GM19240 (cell line): ENCODE measurements around the gene IFT27.

Experiments used
- DNase-seq: peaks from one replicate; pipeline ENCODE4 v3.0.0; 2011; ENCODE audit warnings: low spot score; ENCODE audit not compliant: insufficient read length

Gene IFT27

GRCh38 chr22:36727110-36727509 is 48.8 kb downstream of the IFT27 start:
- no peak for DNase-seq

GRCh38 chr22:36726007-36726380 is 49.9 kb downstream of the IFT27 start:
- no peak for DNase-seq

GRCh38 chr22:36725366-36726006 is 50.4 kb downstream of the IFT27 start:
- no peak for DNase-seq

- no peak for DNase-seq
Measured at GRCh38 chr22:36724836-36725235, 51.1 kb downstream of the IFT27 start.

GRCh38 chr22:36722055-36722454 is 53.9 kb downstream of the IFT27 start:
- no peak for DNase-seq

- no peak for DNase-seq
Measured at GRCh38 chr22:36715647-36716046, 60.3 kb downstream of the IFT27 start.

GRCh38 chr22:36714110-36714509 is 61.8 kb downstream of the IFT27 start:
- no peak for DNase-seq

- DNase-seq: no peak
Measured at GRCh38 chr22:36713436-36713835, 62.5 kb downstream of the IFT27 start.
